Natural killer cell (primary cell): Measurements from ENCODE around the gene FBXL16. TPM values are rescaled to one million over a fixed set of nuclear protein-coding genes. Genes with fewer than 3 reads are reported as not detected.

Source experiments
- ATAC-seq, 3 donors: fragments of 150-1000 bp in 2 of 3; fragments of 200-7000 bp in 1 of 3; cut with Tn5 transposase; 1 replicate in 1 of 3; 2 replicates in 2 of 3; pipeline ENCODE4 v1.10.0; 2021; ENCODE audit warnings: mild to moderate bottlenecking in 2 of 3, moderate library complexity in 2 of 3
- DNase-seq, 2 donors: peaks; one replicate each; pipeline versions ENCODE4 v3.0.0 to v3.0.0-alpha.2; 2013 to 2021; ENCODE audit warnings: mixed read lengths in 1 of 2
- H3K27ac ChIP-seq: one replicate; pipeline ENCODE4 v1.5.1; 2013; ENCODE audit warnings: mild to moderate bottlenecking, low read length
- H3K27me3 ChIP-seq: one replicate; pipeline ENCODE4 v1.6.1; 2013; ENCODE audit warnings: low read length; ENCODE audit not compliant: control insufficient read depth, insufficient read depth
- H3K36me3 ChIP-seq: one replicate; pipeline ENCODE4 v1.6.1; 2013; ENCODE audit warnings: low read length; ENCODE audit not compliant: control insufficient read depth, insufficient read depth
- H3K4me1 ChIP-seq: one replicate; pipeline ENCODE4 v1.6.1; 2013; ENCODE audit warnings: low read length; ENCODE audit not compliant: control insufficient read depth, insufficient read depth
- H3K4me3 ChIP-seq: one replicate; pipeline ENCODE4 v1.5.1; 2013; ENCODE audit warnings: low read length
- H3K9me3 ChIP-seq: one replicate; pipeline ENCODE4 v1.6.1; 2013; ENCODE audit warnings: low read length; ENCODE audit not compliant: control insufficient read depth, insufficient read depth
- H3K27ac Mint-ChIP-seq, 2 donors: one replicate each; pipeline ENCODE4 v1.8.0; 2022; ENCODE audit warnings: mild to moderate bottlenecking in 2 of 2, mixed read lengths in 2 of 2, moderate library complexity in 1 of 2
- H3K27me3 Mint-ChIP-seq, 2 donors: one replicate each; pipeline ENCODE4 v1.8.0; 2022; ENCODE audit warnings: low read depth in 2 of 2, mixed read lengths in 2 of 2
- H3K36me3 Mint-ChIP-seq: one replicate; pipeline ENCODE4 v1.8.0; 2022; ENCODE audit warnings: mixed read lengths
- H3K4me1 Mint-ChIP-seq, 2 donors: one replicate each; pipeline ENCODE4 v1.8.0; 2022; ENCODE audit warnings: mixed read lengths in 2 of 2
- H3K4me3 Mint-ChIP-seq: one replicate; pipeline ENCODE4 v1.8.0; 2022; ENCODE audit warnings: mild to moderate bottlenecking, moderate library complexity, mixed read lengths
- H3K9me3 Mint-ChIP-seq, 2 donors: one replicate each; pipeline ENCODE4 v1.8.0; 2022; ENCODE audit warnings: mixed read lengths in 2 of 2
- CTCF ChIP-seq: fragments of 200-600 bp; IDR thresholded peaks from one replicate; pipeline ENCODE4 v1.8.0; 2022; ENCODE audit warnings: antibody characterized with exemption
- WGBS: methylation state at CpG from one replicate; pipeline ENCODE4 v1.1.7; 2013; ENCODE audit warnings: missing lambda C conversion rate; ENCODE audit not compliant: insufficient coverage; 5-methylcytosine and 5-hydroxymethylcytosine counted together
- intact Hi-C: fragments of 100-400 bp; cut with micrococcal nuclease; formaldehyde crosslinking; loops from one replicate; pipeline ENCODE4 v1.14.2; 2022
- total RNA-seq, 4 donors: library from RNA; stranded (reverse); fragments of 120-200 nt in 1 of 4; gene quantifications; one replicate each; pipeline versions ENCODE4 v1.2.3 to v1.2.4, GENCODE V29; 2013 to 2022

FBXL16 gene
- total RNA-seq, 3 donors from 2014 or later (not counting 1 experiment from before 2014, with no cell fraction given) = 0.48 to 0.79 TPM; not detected in 1

- intact Hi-C loops = no loop called here
- Histone ChIP-seq H3K36me3 (peaks cover 31% of the 10 kb centered on the region), H3K27me3 (peaks cover 3% of the 10 kb centered on the region), H3K4me1 (peaks cover 26% of the 10 kb centered on the region), H3K9me3 (no peaks in the 10 kb centered on the region), H3K4me3 (no peak overlapping the region), H3K27ac (no peak overlapping the region)
- H3K4me3 Mint-ChIP-seq = no peak overlapping the region
- H3K9me3 Mint-ChIP-seq = no peaks in the 10 kb centered on the region
- DNase-seq = no peak
- H3K36me3 Mint-ChIP-seq = no peaks in the 10 kb centered on the region
- no peak for TF ChIP-seq CTCF
- no peaks in the 10 kb centered on the region for H3K27me3 Mint-ChIP-seq
- peaks cover 0 to 8% of the 10 kb centered on the region in 2 donors for H3K4me1 Mint-ChIP-seq
- ATAC-seq = no peak
- 97% methylated on average over 21 of the region's 21 CpGs for WGBS
- no peak overlapping the region for H3K27ac Mint-ChIP-seq
These were observed 32.8 kb downstream of the FBXL16 start for GRCh38 chr16:672851-673250.

GRCh38 chr16:672371-672770 lies 33.2 kb downstream of the FBXL16 start:
- ATAC-seq (no peak), DNase-seq (no peak)
- H3K4me1 ChIP-seq = peaks cover 29% of the 10 kb centered on the region
- peaks cover 3% of the 10 kb centered on the region for H3K27me3 ChIP-seq
- H3K9me3 Mint-ChIP-seq = no peaks in the 10 kb centered on the region
- H3K4me3 ChIP-seq = no peak overlapping the region
- H3K4me1 Mint-ChIP-seq = peaks cover 0 to 12% of the 10 kb centered on the region in 2 donors
- H3K36me3 Mint-ChIP-seq = no peaks in the 10 kb centered on the region
- intact Hi-C loops = no loop called here
- H3K9me3 ChIP-seq = no peaks in the 10 kb centered on the region
- H3K36me3 ChIP-seq = peaks cover 31% of the 10 kb centered on the region
- no peak overlapping the region for H3K27ac Mint-ChIP-seq
- H3K27ac ChIP-seq = no peak overlapping the region
- H3K27me3 Mint-ChIP-seq = no peaks in the 10 kb centered on the region
- no peak overlapping the region for H3K4me3 Mint-ChIP-seq
- no peak for TF ChIP-seq CTCF
- WGBS = 99% methylated on average over 19 of the region's 19 CpGs

- ATAC-seq = no peak
- peaks cover 31% of the 10 kb centered on the region for H3K36me3 ChIP-seq
- peaks cover 3% of the 10 kb centered on the region for H3K27me3 ChIP-seq
- H3K4me1 ChIP-seq = peaks cover 31% of the 10 kb centered on the region
- Mint-ChIP-seq H3K36me3 (no peaks in the 10 kb centered on the region), H3K27me3 (no peaks in the 10 kb centered on the region), H3K4me3 (no peak overlapping the region), H3K27ac (no peak overlapping the region), H3K9me3 (no peaks in the 10 kb centered on the region), H3K4me1 (peaks cover 0 to 12% of the 10 kb centered on the region in 2 donors)
- 93% methylated on average over 40 of the region's 40 CpGs for WGBS
- no peaks in the 10 kb centered on the region for H3K9me3 ChIP-seq
- H3K27ac ChIP-seq = no peak overlapping the region
- H3K4me3 ChIP-seq = no peak overlapping the region
- TF ChIP-seq CTCF = no peak
- intact Hi-C loops = no loop called here
- DNase-seq = no peak
These were observed 34.1 kb downstream of the FBXL16 start for GRCh38 chr16:671353-672131.
